ENCODE measurements around the gene CPEB1.

- no peak for TF ChIP-seq CTCF (IDR thresholded peaks at IDR 0.05)
- no peak for TF ChIP-seq POLR2A (IDR thresholded peaks at IDR 0.05)
- TF ChIP-seq EP300 (IDR thresholded peaks at IDR 0.05), result no peak
- no peak for TF ChIP-seq POLR2AphosphoS5 (IDR thresholded peaks at IDR 0.05)
Observed at GRCh38 chr15:82533801-82534200, 113.4 kb downstream of the CPEB1 start.

All from stomach (tissue), 4 donors.